GM12878 (cell line): Measurements from ENCODE around the gene RAB11A. TPM values are rescaled to one million over a fixed set of nuclear protein-coding genes. Genes with fewer than 3 reads are reported as not detected.

Source experiments
- ATAC-seq: fragments of 200-7000 bp; cut with Tn5 transposase; 3 replicates; pipeline ENCODE4 v1.9.1; 2020; ENCODE audit warnings: mild to moderate bottlenecking, moderate library complexity
- BruUV-seq: library from RNA; stranded (reverse); fragments of 400-500 nt; replicated peaks from 2 replicates; lab custom pipeline; 2021; lab: Mats Ljungman, UMichigan
- CTCF ChIA-PET: fragments of 300-600 bp; sonication (Branson Sonifier 250); formaldehyde crosslinking; extraction: SDS; loops from one replicate; lab custom pipeline; 2021; ENCODE audit warnings: inconsistent platforms; lab: Yijun Ruan, JAX
- POLR2A ChIA-PET: fragments of 350-600 bp; formaldehyde crosslinking; extraction: SDS; loops from one replicate; lab custom pipeline; 2021; ENCODE audit warnings: inconsistent platforms; lab: Charles Lee
- RAD21 ChIA-PET: fragments of 300-600 bp; sonication (Branson Sonifier 250); formaldehyde crosslinking; loops from one replicate; lab custom pipeline; 2023; ENCODE audit warnings: antibody characterized with exemption; ENCODE audit not compliant: unreplicated experiment; lab: Charles Lee
- SMC1A ChIA-PET: fragments of 300-600 bp; sonication (Branson Sonifier 250); formaldehyde crosslinking; loops from one replicate; lab custom pipeline; 2023; ENCODE audit not compliant: unreplicated experiment, uncharacterized antibody; lab: Charles Lee
- DNase-seq: peaks from one replicate; pipeline ENCODE4 v3.0.0-alpha.2; 2011; ENCODE audit warnings: low read depth, low spot score
- FAIRE-seq: peaks from 3 replicates; lab custom pipeline; 2011; peaks lifted over from hg19 to GRCh38; lab: Jason Lieb, UNC
- H2AFZ ChIP-seq: 2 replicates; pipeline ENCODE4 v1.6.0; 2011; ENCODE audit warnings: low read depth, low read length, control low read depth; ENCODE audit not compliant: control insufficient read depth
- H3K27ac ChIP-seq: 2 replicates; pipeline ENCODE4 v1.5.1; 2011; ENCODE audit warnings: control low read depth; ENCODE audit not compliant: control insufficient read depth, insufficient read depth
- H3K27me3 ChIP-seq, 2 experiments: replicated peaks in 1 of 2; 2 replicates each; pipeline versions ENCODE4 v1.6.0 to v1.6.1; 2011; ENCODE audit warnings: low read length in 1 of 2; ENCODE audit not compliant: control insufficient read depth in 2 of 2, insufficient read depth in 2 of 2
- H3K36me3 ChIP-seq, 2 experiments: 2 replicates each; pipeline ENCODE4 v1.5.1; 2011; ENCODE audit warnings: low read length in 1 of 2; ENCODE audit not compliant: control insufficient read depth in 2 of 2, insufficient read depth in 2 of 2
- H3K4me1 ChIP-seq: 2 replicates; pipeline ENCODE4 v1.6.1; 2011; ENCODE audit warnings: mild to moderate bottlenecking, low read length, moderate library complexity, mixed read lengths; ENCODE audit not compliant: control insufficient read depth, insufficient read depth
- H3K4me2 ChIP-seq: 2 replicates; pipeline ENCODE4 v1.6.0; 2011; ENCODE audit warnings: control low read depth; ENCODE audit not compliant: control insufficient read depth, insufficient read depth
- H3K4me3 ChIP-seq: fragments of 200-600 bp; sonication (generic); 2 replicates; pipeline ENCODE4 v1.5.1; 2016
- H3K79me2 ChIP-seq: 2 replicates; pipeline ENCODE4 v1.6.0; 2011; ENCODE audit warnings: low read length; ENCODE audit not compliant: control insufficient read depth, insufficient read depth
- H3K9ac ChIP-seq: 2 replicates; pipeline ENCODE4 v1.8.0; 2011; ENCODE audit warnings: low read length, control low read depth, mixed read lengths; ENCODE audit not compliant: control insufficient read depth, insufficient read depth
- H3K9me3 ChIP-seq: replicated peaks from 3 replicates; pipeline ENCODE4 v1.5.1; 2011; ENCODE audit warnings: mild to moderate bottlenecking, low read length; ENCODE audit not compliant: control insufficient read depth, insufficient read depth
- H4K20me1 ChIP-seq: 2 replicates; pipeline ENCODE4 v1.6.0; 2011; ENCODE audit not compliant: control insufficient read depth, insufficient read depth
- BACH1 ChIP-seq: fragments of 450-650 bp; IDR thresholded peaks from 2 replicates; pipeline ENCODE4 v1.6.1; 2017; ENCODE audit warnings: mild to moderate bottlenecking, borderline replicate concordance
- BCLAF1 ChIP-seq: fragments of 450-650 bp; IDR thresholded peaks from 2 replicates; pipeline ENCODE4 v1.6.1; 2017; ENCODE audit warnings: antibody characterized with exemption, mild to moderate bottlenecking, moderate library complexity
- CEBPB ChIP-seq, 2 experiments: fragments of 150-350 bp in 1 of 2; IDR thresholded peaks; 2 replicates each; pipeline ENCODE4 v1.6.1; 2012 to 2014; ENCODE audit warnings: low read depth in 2 of 2, low read length in 2 of 2, borderline replicate concordance in 1 of 2, inconsistent platforms in 1 of 2
- GATAD2B ChIP-seq: fragments of 450-650 bp; conservative IDR thresholded peaks from 2 replicates; pipeline ENCODE4 v1.6.1; 2017; ENCODE audit warnings: low read depth, mild to moderate bottlenecking, moderate library complexity
- HCFC1 ChIP-seq: fragments of 150-350 bp; IDR thresholded peaks from 2 replicates; pipeline ENCODE4 v1.6.1; 2014; ENCODE audit warnings: low read length
- NR2C1 ChIP-seq: fragments of 450-650 bp; IDR thresholded peaks from 2 replicates; pipeline ENCODE4 v1.6.1; 2017; ENCODE audit warnings: antibody characterized with exemption, mild to moderate bottlenecking, moderate library complexity
- RUNX3 ChIP-seq: IDR thresholded peaks from 2 replicates; pipeline ENCODE4 v1.6.1; 2012; ENCODE audit warnings: low read length, inconsistent platforms
- TCF12 ChIP-seq: IDR thresholded peaks from 2 replicates; pipeline ENCODE4 v1.6.1; 2011; ENCODE audit warnings: low read depth, mild to moderate bottlenecking, low read length
- ZBTB33 ChIP-seq: fragments of 450-650 bp; IDR thresholded peaks from 2 replicates; pipeline ENCODE4 v1.6.1; 2017; ENCODE audit warnings: mild to moderate bottlenecking
- WGBS: methylation state at CpG from one replicate; pipeline ENCODE4 v1.1.6; 2016; ENCODE audit warnings: low lambda C conversion rate; ENCODE audit not compliant: insufficient replicate concordance, insufficient coverage; ENCODE audit errors: missing lambda C conversion rate; 5-methylcytosine and 5-hydroxymethylcytosine counted together
- in situ Hi-C: fragments of 300-500 bp; cut with MboI; formaldehyde crosslinking; loops from 9 replicates; pipeline ENCODE4 v1.14.3; 2018; ENCODE audit warnings: mixed read lengths
- intact Hi-C: fragments of 100-400 bp; cut with micrococcal nuclease; formaldehyde crosslinking; loops from one replicate; pipeline ENCODE4 v1.14.2; 2022; ENCODE audit not compliant: unreplicated experiment
- polyA plus RNA-seq, 11 experiments: library from polyadenylated mRNA; depleted of rRNA in 4 of 11; unstranded in 6 of 11; stranded (reverse) in 5 of 11; fragments of >200 nt; fragmentation: Nextera tagmentation in 4 of 11; fragmentation: Illumina TruSeq in 1 of 11; extraction: Ambion mirVana in 4 of 11; extraction: Trizol in 1 of 11; gene quantifications; 1 replicate in 1 of 11; 2 replicates in 10 of 11; pipeline versions ENCODE4 v1.2.1 to v1.2.3, GENCODE V29; 2011 to 2016; ENCODE audit warnings: inconsistent platforms in 2 of 11, missing spikeins in 2 of 11, low read depth in 1 of 11
- total RNA-seq, 4 experiments: library from RNA; depleted of rRNA in 3 of 4; stranded (reverse); fragments of >200 nt in 3 of 4; fragmentation: Illumina TruSeq in 1 of 4; extraction: Trizol in 1 of 4; gene quantifications; 2 replicates each; pipeline versions ENCODE4 v1.2.1 to v1.2.3, GENCODE V29; 2013 to 2021
- TF ChIP-seq, protein P1 (sequence below): IDR thresholded peaks from 2 replicates; pipeline ENCODE4 v1.6.1; 2011; ENCODE audit warnings: low read depth, mild to moderate bottlenecking, low read length, moderate library complexity, borderline replicate concordance; ENCODE audit errors: extremely low read depth

Gene RAB11A
- total and polyA plus RNA-seq, 10 of the 15 experiments (the other 5 are each of a cell fraction or from before 2014, with no cell fraction given) = 128 to 387 (median 224) TPM

- Histone ChIP-seq H3K4me2 (no peak overlapping the region), H3K27ac (no peak overlapping the region), H3K9me3 (no peaks in the 10 kb centered on the region), H3K79me2 (no peaks in the 10 kb centered on the region), H3K36me3 (no peaks in the 10 kb centered on the region; a peak in 1 of 4 replicates), H2AFZ (no peak overlapping the region), H3K9ac (no peak overlapping the region), H3K4me3 (no peak overlapping the region), H3K4me1 (peaks cover 39% of the 10 kb centered on the region), H4K20me1 (no peaks in the 10 kb centered on the region), H3K27me3 (no peaks in the 10 kb centered on the region)
- no peak for TF ChIP-seq BCLAF1
- in situ Hi-C loops = no loop called here
- ATAC-seq (no peak), DNase-seq (no peak), FAIRE-seq (no peak)
- WGBS = 84% methylated on average over 5 of the region's 5 CpGs
- no TSS peak for BruUV-seq
- intact Hi-C loops = no loop called here
- SMC1A ChIA-PET = interaction anchor here (3.4 to 4.4 kb wide), 2 partner anchors 21 to 30 kb away, joined by 11 to 70 read pairs; no protein-coding TSS in a partner anchor
- POLR2A ChIA-PET = interaction anchor here (3.2 kb wide), 1 partner anchor 19 kb away, joined by 23 read pairs; no protein-coding TSS in a partner anchor
- CTCF ChIA-PET = interaction anchor here (1.4 kb wide), 1 partner anchor 18 kb away, joined by 3 read pairs; no protein-coding TSS in a partner anchor
- RAD21 ChIA-PET = no interaction called here
These were observed 54.0 kb downstream of the RAB11A start for GRCh38 chr15:65923264-65923663.

- Histone ChIP-seq H3K4me1 (peaks cover 31% of the 10 kb centered on the region), H3K9ac (no peak overlapping the region), H2AFZ (no peak overlapping the region), H3K36me3 (no peaks in the 10 kb centered on the region; a peak in 1 of 4 replicates), H3K4me3 (no peak overlapping the region), H3K4me2 (no peak overlapping the region), H4K20me1 (no peaks in the 10 kb centered on the region), H3K9me3 (no peaks in the 10 kb centered on the region), H3K27me3 (no peaks in the 10 kb centered on the region), H3K27ac (no peak overlapping the region), H3K79me2 (no peaks in the 10 kb centered on the region)
- ChIA-PET RAD21 (interaction anchor here (1.0 kb wide), 1 partner anchor 19 kb away, joined by 3 read pairs; no protein-coding TSS in a partner anchor), CTCF (interaction anchor here (0.7 kb wide), 1 partner anchor 522 kb away, joined by 3 read pairs; no protein-coding TSS in a partner anchor), SMC1A (interaction anchor here (1.6 to 4.4 kb wide), 3 partner anchors 22 to 123 kb away, joined by 3 to 70 read pairs (median 3); partner anchors contain the start of gene RAB11A), POLR2A (interaction anchor here (1.7 kb wide), 1 partner anchor 21 kb away, joined by 5 read pairs; no protein-coding TSS in a partner anchor)
- no TSS peak for BruUV-seq
- intact Hi-C loops = no loop called here
- ATAC-seq (no peak), DNase-seq (no peak), FAIRE-seq (no peak)
- WGBS = 85% methylated on average over 3 of the region's 3 CpGs
- in situ Hi-C loops = no loop called here
- TF ChIP-seq, protein P1, sequence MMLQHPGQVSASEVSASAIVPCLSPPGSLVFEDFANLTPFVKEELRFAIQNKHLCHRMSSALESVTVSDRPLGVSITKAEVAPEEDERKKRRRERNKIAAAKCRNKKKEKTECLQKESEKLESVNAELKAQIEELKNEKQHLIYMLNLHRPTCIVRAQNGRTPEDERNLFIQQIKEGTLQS = no peak
- TF ChIP-seq TCF12 (no peak), CEBPB (IDR thresholded peaks at IDR 0.05; ENCODE audit: borderline replicate concordance in 1 of 2, low read depth in 2 of 2, low read length in 2 of 2) (no peak), RUNX3 (no peak), NR2C1 (no peak), GATAD2B (no peak), HCFC1 (no peak), BACH1 (no peak), ZBTB33 (no peak)
These were observed 54.7 kb downstream of the RAB11A start for GRCh38 chr15:65924004-65924403.
